ENCODE measurements around the gene POT1. TPM values are rescaled to one million over a fixed set of nuclear protein-coding genes. Genes with fewer than 3 reads are reported as not detected.

Gene POT1
- total and polyA plus RNA-seq, 2 of the 4 experiments (the other 2 are of a cell fraction): 12.7 to 28.5 TPM

DNA sequence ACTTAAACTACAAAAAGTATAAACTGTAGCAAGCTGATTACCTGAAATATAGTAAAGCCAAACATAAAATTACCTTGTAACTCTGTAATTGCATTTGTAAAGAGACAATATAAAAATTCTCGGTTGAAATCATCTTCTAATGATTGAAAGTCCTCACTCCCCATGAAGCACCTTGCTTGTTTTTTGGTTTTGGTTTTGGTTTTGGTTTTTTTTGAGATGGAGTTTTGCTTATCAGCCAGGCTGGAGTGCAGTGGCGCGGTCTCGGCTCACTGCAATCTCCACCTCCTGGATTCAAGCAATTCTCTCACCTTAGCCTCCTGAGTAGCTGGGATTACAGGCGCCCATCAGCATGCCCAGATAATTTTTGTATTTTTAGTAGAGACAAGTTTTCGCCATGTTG lies 130.2 kb downstream of the POT1 start:
- POLR2A ChIA-PET (ENCODE audit: unreplicated experiment): no interaction called here
- no TSS peak for BruUV-seq (replicated peaks)
- Histone ChIP-seq H4K8ac (ENCODE audit: low read depth in 2 of 2, low read length in 2 of 2) (no peak overlapping the region), H4K20me1 (ENCODE audit: insufficient read depth, low read length) (no peaks in the 10 kb centered on the region), H2AK5ac (ENCODE audit: low read depth, low read length) (no peak overlapping the region), H3K4me3 (ENCODE audit: insufficient read depth, low read depth, low read length) (no peak overlapping the region), H4K5ac (ENCODE audit: low read depth, low read length) (no peak overlapping the region), H2AFZ (replicated peaks; ENCODE audit: low read length, poor library complexity) (no peak overlapping the region), H3K9me3 (ENCODE audit: control insufficient read depth, insufficient read depth, low read length) (no peaks in the 10 kb centered on the region), H3K4me1 (ENCODE audit: control insufficient read depth, insufficient read depth, low read length) (no peaks in the 10 kb centered on the region), H2BK5ac (ENCODE audit: low read depth, low read length, poor library complexity, severe bottlenecking) (no peak overlapping the region), H3K79me1 (ENCODE audit: low read depth in 1 of 2, low read length in 2 of 2) (no peaks in the 10 kb centered on the region), H3K9ac (ENCODE audit: low read depth, low read length) (no peak overlapping the region), H3K4ac (ENCODE audit: low read depth, low read length) (no peak overlapping the region), H3K56ac (ENCODE audit: extremely low read depth, insufficient read depth, low read length) (no peak overlapping the region), H3K23ac (ENCODE audit: low read depth, low read length) (no peak overlapping the region), H2BK15ac (ENCODE audit: low read depth, low read length) (no peak overlapping the region), H2BK20ac (ENCODE audit: low read depth, low read length) (no peak overlapping the region), H3K18ac (ENCODE audit: low read depth, low read length) (no peak overlapping the region), H3K27me3 (ENCODE audit: control insufficient read depth, insufficient read depth, low read length) (no peaks in the 10 kb centered on the region), H3K9me1 (ENCODE audit: insufficient read depth, low read length) (no peaks in the 10 kb centered on the region), H2BK120ac (ENCODE audit: low read depth, low read length) (no peak overlapping the region), H4K91ac (ENCODE audit: insufficient read depth, low read depth, low read length) (no peak overlapping the region), H2AK9ac (replicated peaks; ENCODE audit: low read depth, low read length, poor library complexity) (no peak overlapping the region), H3K4me2 (ENCODE audit: low read depth, low read length) (no peak overlapping the region), H3K14ac (replicated peaks; ENCODE audit: low read depth, low read length) (no peak overlapping the region), H3K27ac (ENCODE audit: insufficient read depth, low read length) (no peak overlapping the region), H3K36me3 (ENCODE audit: control insufficient read depth, insufficient read depth, low read length) (no peaks in the 10 kb centered on the region)
- TF ChIP-seq BHLHE40 (IDR thresholded peaks at IDR 0.05; ENCODE audit: low read depth, low read length): no peak
- TF ChIP-seq, protein P1, sequence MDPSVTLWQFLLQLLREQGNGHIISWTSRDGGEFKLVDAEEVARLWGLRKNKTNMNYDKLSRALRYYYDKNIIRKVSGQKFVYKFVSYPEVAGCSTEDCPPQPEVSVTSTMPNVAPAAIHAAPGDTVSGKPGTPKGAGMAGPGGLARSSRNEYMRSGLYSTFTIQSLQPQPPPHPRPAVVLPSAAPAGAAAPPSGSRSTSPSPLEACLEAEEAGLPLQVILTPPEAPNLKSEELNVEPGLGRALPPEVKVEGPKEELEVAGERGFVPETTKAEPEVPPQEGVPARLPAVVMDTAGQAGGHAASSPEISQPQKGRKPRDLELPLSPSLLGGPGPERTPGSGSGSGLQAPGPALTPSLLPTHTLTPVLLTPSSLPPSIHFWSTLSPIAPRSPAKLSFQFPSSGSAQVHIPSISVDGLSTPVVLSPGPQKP (IDR thresholded peaks at IDR 0.05; ENCODE audit: borderline replicate concordance, low read depth, low read length): no peak
- TF ChIP-seq FOS (IDR thresholded peaks at IDR 0.05; ENCODE audit: low read depth, low read length): no peak
- no peak for TF ChIP-seq MXI1 (IDR thresholded peaks at IDR 0.05; ENCODE audit: borderline replicate concordance, low read depth, low read length)
- TF ChIP-seq RCOR1 (IDR thresholded peaks at IDR 0.05; ENCODE audit: insufficient replicate concordance, low read length): no peak
- TF ChIP-seq, protein P2, sequence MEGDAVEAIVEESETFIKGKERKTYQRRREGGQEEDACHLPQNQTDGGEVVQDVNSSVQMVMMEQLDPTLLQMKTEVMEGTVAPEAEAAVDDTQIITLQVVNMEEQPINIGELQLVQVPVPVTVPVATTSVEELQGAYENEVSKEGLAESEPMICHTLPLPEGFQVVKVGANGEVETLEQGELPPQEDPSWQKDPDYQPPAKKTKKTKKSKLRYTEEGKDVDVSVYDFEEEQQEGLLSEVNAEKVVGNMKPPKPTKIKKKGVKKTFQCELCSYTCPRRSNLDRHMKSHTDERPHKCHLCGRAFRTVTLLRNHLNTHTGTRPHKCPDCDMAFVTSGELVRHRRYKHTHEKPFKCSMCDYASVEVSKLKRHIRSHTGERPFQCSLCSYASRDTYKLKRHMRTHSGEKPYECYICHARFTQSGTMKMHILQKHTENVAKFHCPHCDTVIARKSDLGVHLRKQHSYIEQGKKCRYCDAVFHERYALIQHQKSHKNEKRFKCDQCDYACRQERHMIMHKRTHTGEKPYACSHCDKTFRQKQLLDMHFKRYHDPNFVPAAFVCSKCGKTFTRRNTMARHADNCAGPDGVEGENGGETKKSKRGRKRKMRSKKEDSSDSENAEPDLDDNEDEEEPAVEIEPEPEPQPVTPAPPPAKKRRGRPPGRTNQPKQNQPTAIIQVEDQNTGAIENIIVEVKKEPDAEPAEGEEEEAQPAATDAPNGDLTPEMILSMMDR (conservative IDR thresholded peaks at IDR 0.05; ENCODE audit: low read depth, low read length): no peak
- no peak for TF ChIP-seq RAD21 (IDR thresholded peaks at IDR 0.05; ENCODE audit: low read length)
- no peak for TF ChIP-seq MAZ (IDR thresholded peaks at IDR 0.05; ENCODE audit: borderline replicate concordance, low read depth, low read length)
- no peak for TF ChIP-seq USF2 (IDR thresholded peaks at IDR 0.05; ENCODE audit: low read depth, low read length)
- TF ChIP-seq RFX5 (IDR thresholded peaks at IDR 0.05; ENCODE audit: low read depth, low read length): no peak
- no peak for TF ChIP-seq NFE2L2 (IDR thresholded peaks at IDR 0.05; ENCODE audit: low read depth, low read length)
- DNase-seq: no peak
- in situ Hi-C loops (cut with MboI; ENCODE audit: low sequenced_read_pairs) (no loop called here), dilution Hi-C loops (cut with HindIII; ENCODE audit: low sequenced_read_pairs, unreplicated experiment) (no loop called here), intact Hi-C loops (cut with micrococcal nuclease) (loop anchor here (10.0 kb wide), 1 partner anchor 825 kb away; no protein-coding TSS in a partner anchor)
- no peak for ATAC-seq (ENCODE audit: low read depth)
- CTCF ChIA-PET: interaction anchor here (0.6 kb wide), 1 partner anchor 263 kb away, joined by 3 read pairs; no protein-coding TSS in a partner anchor
- WGBS, 2 experiments (ENCODE audit: extremely low coverage in 2 of 2, insufficient read length in 1 of 2): no CpG with 5 or more reads among the region's 6 CpGs

Measured in IMR-90 (cell line).